Thoracic aorta (tissue), 2 donors: ENCODE data around the gene IGSF10. TPM values are rescaled to one million over a fixed set of nuclear protein-coding genes. Genes with fewer than 3 reads are reported as not detected.
"Not testable (repeated sequence)": the region's sequence is repeated elsewhere in the genome, so short reads cannot be mapped to it uniquely, and the experiment has no call there.

Source experiments
- ATAC-seq: fragments of 150-250 bp; one replicate; pipeline ENCODE4 v1.8.0; 2017; ENCODE audit warnings: low read depth; ENCODE audit not compliant: insufficient number of reproducible peaks, low FRiP score
- DNase-seq: peaks from one replicate; pipeline ENCODE4 v3.0.0-alpha.2; 2020; ENCODE audit warnings: low spot score
- H3K27ac ChIP-seq, 2 donors: fragments of 200-600 bp; sonication (generic); 1 replicate in 1 of 2; 2 replicates in 1 of 2; pipeline ENCODE4 v1.5.1; 2016; ENCODE audit warnings: mild to moderate bottlenecking in 2 of 2, moderate library complexity in 2 of 2
- H3K27me3 ChIP-seq: fragments of 200-600 bp; sonication (generic); replicated peaks from 2 replicates; pipeline ENCODE4 v1.6.0; 2016; ENCODE audit warnings: mild to moderate bottlenecking; ENCODE audit not compliant: insufficient read depth
- H3K36me3 ChIP-seq: fragments of 200-600 bp; sonication (generic); one replicate; pipeline ENCODE4 v1.5.1; 2016
- H3K4me1 ChIP-seq, 2 donors: fragments of 200-600 bp; sonication (generic); 1 replicate in 1 of 2; 2 replicates in 1 of 2; pipeline versions ENCODE4 v1.5.1 to v1.6.0; 2016; ENCODE audit warnings: low read depth in 2 of 2, mild to moderate bottlenecking in 1 of 2; ENCODE audit not compliant: control insufficient read depth in 1 of 2
- H3K4me3 ChIP-seq: fragments of 200-600 bp; sonication (generic); 2 replicates; pipeline ENCODE4 v1.5.1; 2016; ENCODE audit warnings: mild to moderate bottlenecking
- H3K9me3 ChIP-seq: fragments of 200-600 bp; sonication (generic); 2 replicates; pipeline ENCODE4 v1.5.1; 2016
- total RNA-seq, 2 donors: library from RNA; depleted of rRNA; stranded (reverse); fragments of >200 nt; gene quantifications; one replicate each; pipeline versions ENCODE4 v1.1.0 to v1.2.3, GENCODE V29; 2016
- TF ChIP-seq, protein P1 (sequence below): fragments of 200-600 bp; sonication (generic); IDR thresholded peaks from one replicate; pipeline ENCODE4 v1.5.1; 2019; ENCODE audit warnings: antibody characterized with exemption

Gene IGSF10, protein sequence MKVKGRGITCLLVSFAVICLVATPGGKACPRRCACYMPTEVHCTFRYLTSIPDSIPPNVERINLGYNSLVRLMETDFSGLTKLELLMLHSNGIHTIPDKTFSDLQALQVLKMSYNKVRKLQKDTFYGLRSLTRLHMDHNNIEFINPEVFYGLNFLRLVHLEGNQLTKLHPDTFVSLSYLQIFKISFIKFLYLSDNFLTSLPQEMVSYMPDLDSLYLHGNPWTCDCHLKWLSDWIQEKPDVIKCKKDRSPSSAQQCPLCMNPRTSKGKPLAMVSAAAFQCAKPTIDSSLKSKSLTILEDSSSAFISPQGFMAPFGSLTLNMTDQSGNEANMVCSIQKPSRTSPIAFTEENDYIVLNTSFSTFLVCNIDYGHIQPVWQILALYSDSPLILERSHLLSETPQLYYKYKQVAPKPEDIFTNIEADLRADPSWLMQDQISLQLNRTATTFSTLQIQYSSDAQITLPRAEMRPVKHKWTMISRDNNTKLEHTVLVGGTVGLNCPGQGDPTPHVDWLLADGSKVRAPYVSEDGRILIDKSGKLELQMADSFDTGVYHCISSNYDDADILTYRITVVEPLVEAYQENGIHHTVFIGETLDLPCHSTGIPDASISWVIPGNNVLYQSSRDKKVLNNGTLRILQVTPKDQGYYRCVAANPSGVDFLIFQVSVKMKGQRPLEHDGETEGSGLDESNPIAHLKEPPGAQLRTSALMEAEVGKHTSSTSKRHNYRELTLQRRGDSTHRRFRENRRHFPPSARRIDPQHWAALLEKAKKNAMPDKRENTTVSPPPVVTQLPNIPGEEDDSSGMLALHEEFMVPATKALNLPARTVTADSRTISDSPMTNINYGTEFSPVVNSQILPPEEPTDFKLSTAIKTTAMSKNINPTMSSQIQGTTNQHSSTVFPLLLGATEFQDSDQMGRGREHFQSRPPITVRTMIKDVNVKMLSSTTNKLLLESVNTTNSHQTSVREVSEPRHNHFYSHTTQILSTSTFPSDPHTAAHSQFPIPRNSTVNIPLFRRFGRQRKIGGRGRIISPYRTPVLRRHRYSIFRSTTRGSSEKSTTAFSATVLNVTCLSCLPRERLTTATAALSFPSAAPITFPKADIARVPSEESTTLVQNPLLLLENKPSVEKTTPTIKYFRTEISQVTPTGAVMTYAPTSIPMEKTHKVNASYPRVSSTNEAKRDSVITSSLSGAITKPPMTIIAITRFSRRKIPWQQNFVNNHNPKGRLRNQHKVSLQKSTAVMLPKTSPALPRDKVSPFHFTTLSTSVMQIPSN (N-terminal part only)
- 10 to 100 TPM in 1 of 2 donors, 1 to 10 TPM in 1; 5.3 to 34.6 TPM for total RNA-seq

DNA sequence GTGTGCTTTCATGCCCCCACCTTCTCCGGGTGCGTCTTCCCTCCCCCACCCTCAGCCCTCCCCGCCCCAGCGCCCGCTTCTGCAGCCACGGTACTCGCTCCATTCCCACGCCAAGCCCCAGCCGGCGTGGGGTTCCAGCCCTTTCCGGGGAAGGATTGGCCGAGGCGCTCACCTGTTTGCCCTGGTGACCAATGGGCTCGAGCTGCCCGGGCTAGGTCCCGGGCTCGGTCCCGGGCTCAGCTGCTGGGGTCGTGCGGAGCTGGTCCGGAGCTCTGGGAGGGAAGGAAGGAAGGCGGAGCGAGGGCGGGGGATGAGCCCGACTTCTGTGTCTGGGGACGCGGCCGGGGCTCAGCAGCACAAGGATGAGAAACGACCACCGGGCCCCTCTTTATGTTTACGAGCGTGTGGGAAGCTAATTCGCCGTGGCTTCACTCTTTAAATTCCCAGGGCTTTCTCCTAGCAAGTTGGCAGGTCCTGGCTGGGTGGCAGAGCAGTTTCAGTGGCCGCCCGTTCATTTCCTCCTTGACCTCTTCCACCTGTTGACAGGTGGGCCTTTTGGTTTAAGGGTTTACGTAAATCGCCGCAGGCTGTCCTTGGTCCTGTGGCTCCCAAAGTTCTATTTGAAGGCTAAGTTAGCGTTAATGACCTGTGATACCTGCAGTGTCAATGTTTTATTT, at the start of gene IGSF10:
IGSF10 (minus strand) TSS at position 288 of the 677 bp plus-strand sequence. CDS start 2,352 bp downstream, outside the sequence.
- H3K4me1 ChIP-seq = peaks cover 0 to 9% of the 10 kb centered on the region in 2 donors
- no peaks in the 10 kb centered on the region for H3K9me3 ChIP-seq
- TF ChIP-seq, protein P1, sequence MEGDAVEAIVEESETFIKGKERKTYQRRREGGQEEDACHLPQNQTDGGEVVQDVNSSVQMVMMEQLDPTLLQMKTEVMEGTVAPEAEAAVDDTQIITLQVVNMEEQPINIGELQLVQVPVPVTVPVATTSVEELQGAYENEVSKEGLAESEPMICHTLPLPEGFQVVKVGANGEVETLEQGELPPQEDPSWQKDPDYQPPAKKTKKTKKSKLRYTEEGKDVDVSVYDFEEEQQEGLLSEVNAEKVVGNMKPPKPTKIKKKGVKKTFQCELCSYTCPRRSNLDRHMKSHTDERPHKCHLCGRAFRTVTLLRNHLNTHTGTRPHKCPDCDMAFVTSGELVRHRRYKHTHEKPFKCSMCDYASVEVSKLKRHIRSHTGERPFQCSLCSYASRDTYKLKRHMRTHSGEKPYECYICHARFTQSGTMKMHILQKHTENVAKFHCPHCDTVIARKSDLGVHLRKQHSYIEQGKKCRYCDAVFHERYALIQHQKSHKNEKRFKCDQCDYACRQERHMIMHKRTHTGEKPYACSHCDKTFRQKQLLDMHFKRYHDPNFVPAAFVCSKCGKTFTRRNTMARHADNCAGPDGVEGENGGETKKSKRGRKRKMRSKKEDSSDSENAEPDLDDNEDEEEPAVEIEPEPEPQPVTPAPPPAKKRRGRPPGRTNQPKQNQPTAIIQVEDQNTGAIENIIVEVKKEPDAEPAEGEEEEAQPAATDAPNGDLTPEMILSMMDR = no peak
- no peak for ATAC-seq
- H3K36me3 ChIP-seq = no peaks in the 10 kb centered on the region
- DNase-seq = no peak
- H3K27ac ChIP-seq = no peak within 1 kb of the TSS
- H3K27me3 ChIP-seq = no peaks in the 10 kb centered on the region
- peak within 1 kb of the TSS; percentile 79 for H3K4me3 ChIP-seq

DNA sequence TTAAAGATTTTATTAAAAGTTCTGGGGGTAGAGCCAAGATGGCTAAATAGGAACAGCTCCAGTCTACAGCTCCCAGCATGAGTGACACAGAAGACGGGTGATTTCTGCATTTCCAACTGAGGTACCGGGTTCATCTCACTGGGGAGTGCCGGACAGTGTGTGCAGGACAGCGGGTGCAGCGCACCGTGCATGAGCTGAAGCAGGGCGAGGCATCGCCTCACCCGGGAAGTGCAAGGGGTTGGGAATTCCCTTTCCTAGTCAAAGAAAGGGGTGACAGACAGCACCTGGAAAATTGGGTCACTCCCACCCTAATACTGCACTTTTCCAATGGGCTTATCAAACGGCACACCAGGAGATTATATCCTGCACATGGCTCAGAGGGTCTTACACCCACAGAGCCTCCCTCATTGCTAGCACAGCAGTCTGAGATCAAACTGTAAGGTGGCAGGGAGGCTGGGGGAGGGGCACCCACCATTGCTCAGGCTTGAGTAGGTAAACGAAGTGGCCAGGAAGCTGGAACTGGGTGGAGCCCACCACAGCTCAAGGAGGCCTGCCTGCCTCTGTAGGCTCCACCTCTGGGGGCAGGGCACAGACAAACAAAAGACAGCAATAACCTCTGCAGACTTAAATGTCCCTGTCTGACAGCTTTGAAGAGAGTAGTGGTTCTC, 48.7 kb upstream of the IGSF10 start:
- H3K9me3 ChIP-seq, H3K4me1 ChIP-seq, H3K27me3 ChIP-seq, H3K36me3 ChIP-seq, H3K4me3 ChIP-seq, H3K27ac ChIP-seq, DNase-seq, ATAC-seq: not testable (repeated sequence)

DNA sequence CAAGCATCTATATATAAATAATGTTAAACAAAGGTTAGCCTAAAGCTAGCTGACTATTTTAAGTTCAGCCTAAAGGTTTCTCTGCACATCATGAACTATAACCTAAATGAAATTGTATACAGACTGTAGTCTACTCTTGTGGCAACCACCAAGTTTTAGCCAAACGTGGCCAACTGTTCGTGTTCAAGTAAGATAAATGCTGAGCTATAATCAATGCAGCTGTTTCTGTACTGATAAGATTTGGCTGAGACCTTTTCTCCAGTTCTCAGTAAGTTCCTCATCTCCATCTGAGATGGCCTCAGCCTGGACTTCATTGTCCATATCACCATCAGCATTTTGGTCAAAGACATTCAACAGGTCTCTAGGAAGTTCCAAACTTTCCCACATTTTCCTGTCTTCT, 43.7 kb upstream of the IGSF10 start:
- H3K27me3 ChIP-seq = no peaks in the 10 kb centered on the region
- TF ChIP-seq, protein P1 = no peak
- peaks cover 13 to 22% of the 10 kb centered on the region in 2 donors for H3K4me1 ChIP-seq
- DNase-seq (no peak), ATAC-seq (no peak)
- no peaks in the 10 kb centered on the region for H3K36me3 ChIP-seq
- H3K4me3 ChIP-seq = no peak overlapping the region
- no peaks in the 10 kb centered on the region for H3K9me3 ChIP-seq
- no peak overlapping the region for H3K27ac ChIP-seq

DNA sequence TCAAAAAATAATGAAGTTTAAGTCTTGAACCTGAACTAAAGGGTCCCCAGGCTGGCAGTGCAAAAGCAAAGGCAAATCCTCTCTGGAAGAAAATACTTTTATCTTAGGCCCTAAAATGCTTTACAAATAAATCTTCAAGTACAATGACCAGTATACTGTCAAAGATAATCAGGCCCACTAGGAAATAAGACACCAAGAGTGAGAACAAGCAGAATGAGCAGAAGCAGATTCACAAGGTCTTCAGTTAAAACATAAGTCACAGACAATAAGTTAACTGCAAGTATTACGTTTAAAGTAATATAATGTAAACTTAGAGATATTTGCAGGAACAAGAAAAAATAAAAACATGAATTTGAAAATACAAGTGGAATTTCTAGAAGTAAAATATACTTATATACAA, 42.2 kb upstream of the IGSF10 start:
- Histone ChIP-seq H3K27me3 (no peaks in the 10 kb centered on the region), H3K9me3 (no peaks in the 10 kb centered on the region), H3K4me1 (peaks cover 13 to 27% of the 10 kb centered on the region in 2 donors), H3K27ac (peak overlapping the region in 1 of 2 donors; percentile 47), H3K36me3 (no peaks in the 10 kb centered on the region), H3K4me3 (no peak overlapping the region)
- ATAC-seq = no peak
- TF ChIP-seq, protein P1 = no peak
- DNase-seq = no peak
